GM18505 (cell line): ENCODE results near the gene STPG2.
"Not testable (repeated sequence)": the region's sequence is repeated elsewhere in the genome, so short reads cannot be mapped to it uniquely, and the experiment has no call there.

Experiments
- ATAC-seq: cut with Tn5 transposase; IDR thresholded peaks from one replicate; pipeline ENCODE4 v1.9.1; 2021; ENCODE audit not compliant: unreplicated experiment
- POLR2A ChIP-seq: IDR thresholded peaks from 4 replicates; pipeline ENCODE4 v1.6.1; 2011; ENCODE audit warnings: borderline replicate concordance; ENCODE audit not compliant: insufficient read depth, insufficient read length; ENCODE audit errors: extremely low read depth

Gene STPG2

DNA sequence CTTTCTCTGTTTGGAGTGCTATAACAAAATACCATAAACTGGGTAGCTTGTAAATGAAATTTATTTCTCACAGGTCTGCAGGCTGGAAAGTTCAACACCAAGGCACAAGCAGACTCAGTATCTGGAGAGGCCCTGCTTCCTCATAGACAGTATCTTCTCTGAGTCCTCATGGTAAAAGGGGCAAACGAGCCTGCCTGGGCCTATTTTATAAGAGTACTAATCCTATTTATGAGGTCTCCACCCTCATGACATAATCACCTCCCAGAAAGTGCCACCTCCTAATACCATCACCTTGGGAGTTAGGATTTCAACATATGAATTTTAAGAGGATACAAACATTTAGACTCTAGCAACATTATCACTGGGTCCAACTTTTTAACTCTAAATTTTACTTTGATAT, 200.3 kb downstream of the STPG2 start:
- no peak for ATAC-seq
- TF ChIP-seq POLR2A: no peak

DNA sequence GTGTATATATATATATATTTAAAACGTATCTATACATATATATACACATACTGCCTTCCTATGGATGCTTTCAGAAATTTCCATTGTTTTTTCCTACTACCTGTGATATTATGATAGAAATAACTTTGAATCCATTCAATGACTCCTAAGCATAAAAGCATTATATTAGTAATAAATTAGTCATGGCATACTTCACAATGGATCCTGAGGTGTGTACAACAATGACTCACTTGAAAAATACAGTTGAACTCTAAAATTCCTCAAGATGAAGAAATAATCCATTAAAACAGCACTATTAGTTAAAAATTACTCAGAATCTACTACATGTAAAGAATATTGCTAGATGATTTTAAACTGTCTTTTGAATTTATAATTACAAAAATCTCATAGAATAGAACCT, 201.1 kb downstream of the STPG2 start:
- ATAC-seq: no peak
- no peak for TF ChIP-seq POLR2A

DNA sequence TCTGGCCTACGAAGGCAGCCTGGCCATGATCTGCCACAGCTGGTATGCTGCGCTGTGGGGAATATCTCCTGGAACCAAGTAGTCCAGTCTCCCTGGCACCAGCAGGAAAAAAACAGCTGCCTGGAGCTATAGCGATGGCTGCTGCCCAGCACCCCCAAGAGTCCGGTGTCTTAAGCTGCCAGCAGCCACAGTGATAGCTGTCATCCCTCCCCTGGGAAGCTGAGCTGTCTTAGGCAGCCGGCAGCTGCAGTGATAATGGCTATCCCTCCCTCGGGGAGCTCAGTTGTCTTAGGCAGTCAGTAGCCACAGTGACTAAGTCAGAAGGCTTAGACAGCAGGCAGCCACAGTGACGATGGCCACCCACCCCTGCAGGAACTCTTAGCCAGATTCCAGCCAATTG, 205.1 kb downstream of the STPG2 start:
- no peak for ATAC-seq
- TF ChIP-seq POLR2A: no peak

DNA sequence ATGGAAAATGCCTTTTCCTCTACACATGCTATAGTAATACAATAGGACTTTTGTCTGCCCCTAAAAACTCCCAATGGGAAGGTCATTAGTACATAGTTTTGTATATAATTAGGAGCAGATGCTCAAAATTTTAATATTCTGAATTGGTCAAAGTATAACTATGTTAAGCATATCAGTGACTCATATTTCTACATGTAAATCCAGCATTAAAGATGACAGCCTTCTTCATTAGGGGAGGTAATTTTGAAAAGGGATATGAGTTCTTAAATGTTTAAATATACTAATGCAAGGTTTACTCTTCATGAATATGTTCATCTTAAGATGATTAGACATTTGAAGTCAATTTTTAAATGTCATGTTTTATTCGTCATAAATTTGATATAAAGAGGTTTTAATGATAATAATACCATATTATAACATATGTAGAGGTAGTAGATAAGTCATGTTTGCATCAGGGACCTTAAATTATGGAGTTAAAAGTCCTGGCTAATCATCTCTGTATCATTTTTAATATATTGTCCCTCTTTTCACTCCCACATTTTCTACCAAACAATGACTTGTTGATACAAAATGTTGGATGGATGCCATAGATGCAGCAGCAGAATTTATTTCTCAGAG, 218.8 kb downstream of the STPG2 start:
- ATAC-seq: no peak
- TF ChIP-seq POLR2A: no peak

- ATAC-seq: no peak
- TF ChIP-seq POLR2A: no peak
Observed at GRCh38 chr4:97923096-97923495, 220.2 kb downstream of the STPG2 start.

DNA sequence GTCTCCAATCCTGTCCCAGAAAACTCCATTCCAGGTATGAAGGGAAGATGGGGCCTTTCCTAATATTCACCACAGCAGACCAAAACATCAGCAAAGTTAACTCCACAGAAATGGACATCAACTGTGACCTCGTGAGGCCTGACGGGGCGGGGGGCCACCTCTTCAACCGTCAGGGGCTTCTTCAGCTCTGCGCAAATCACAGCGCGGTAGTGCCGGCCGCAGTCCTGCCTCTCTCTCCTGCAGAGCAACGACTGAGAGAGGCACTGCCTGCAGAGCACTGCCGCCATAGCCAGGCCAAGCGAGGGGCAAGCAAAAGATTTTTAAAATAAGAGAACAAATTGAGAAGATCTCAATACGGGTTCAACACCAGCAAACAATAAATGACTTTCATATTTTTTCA, 226.2 kb downstream of the STPG2 start:
- no peak for TF ChIP-seq POLR2A
- no peak for ATAC-seq

- ATAC-seq: no peak
Observed at GRCh38 chr4:97912156-97912555, 231.1 kb downstream of the STPG2 start.

DNA sequence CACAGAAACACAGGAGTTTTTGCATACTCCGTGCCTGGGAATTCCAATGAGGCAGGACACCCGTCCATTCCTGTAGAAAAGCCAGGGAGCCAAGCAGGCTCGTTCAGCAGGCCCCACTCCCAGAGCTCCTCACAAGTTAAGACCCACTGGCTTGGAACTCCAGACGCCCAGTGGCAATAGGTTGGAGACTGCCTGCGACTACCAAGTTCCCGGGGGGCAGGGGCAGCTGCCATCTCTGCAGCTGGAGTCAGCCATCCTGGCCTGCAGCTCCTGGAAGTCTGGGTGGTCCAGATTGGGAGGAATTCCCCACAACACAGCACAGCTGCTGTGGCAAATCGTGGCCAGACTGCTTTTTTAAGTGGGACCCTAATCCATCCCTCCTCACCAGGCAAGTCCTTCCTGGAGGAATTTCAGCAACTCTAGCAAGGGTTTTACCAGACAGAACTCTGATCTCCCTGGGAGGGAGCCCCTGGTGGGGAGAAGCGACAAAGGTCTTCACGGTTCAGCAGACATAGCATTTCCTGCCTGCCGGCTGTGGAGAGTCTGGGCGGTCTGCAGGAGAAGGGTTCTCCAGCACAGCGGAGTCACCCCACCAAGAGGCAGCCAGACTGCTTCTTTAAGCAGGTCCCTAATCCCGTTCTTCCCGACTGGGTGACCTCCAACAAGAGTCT, 231.9 kb downstream of the STPG2 start:
- TF ChIP-seq POLR2A: no peak
- no peak for ATAC-seq

More at GRCh38 chr4:97912156-97912555, 231.1 kb downstream of the STPG2 start:
- TF ChIP-seq POLR2A: no peak

DNA sequence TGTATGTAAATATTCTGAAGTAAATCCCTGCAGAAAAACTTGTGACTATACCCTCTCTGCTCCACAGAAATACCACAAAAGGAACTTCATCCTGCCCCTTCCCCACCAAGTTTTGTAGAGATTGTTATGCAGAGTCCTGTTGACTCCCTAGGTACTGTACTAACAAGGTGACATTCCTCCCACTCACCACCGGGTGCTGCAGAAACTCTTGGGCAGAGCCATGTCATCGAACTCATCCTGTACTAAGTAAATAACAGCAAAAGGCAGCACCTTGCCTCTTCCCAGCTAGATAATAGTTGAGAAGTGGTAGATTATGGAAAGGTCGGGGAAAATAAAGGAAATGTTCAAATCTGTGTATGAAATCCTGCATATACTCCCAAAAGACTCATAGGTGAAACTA, 233.3 kb downstream of the STPG2 start:
- no peak for ATAC-seq
- no peak for TF ChIP-seq POLR2A

DNA sequence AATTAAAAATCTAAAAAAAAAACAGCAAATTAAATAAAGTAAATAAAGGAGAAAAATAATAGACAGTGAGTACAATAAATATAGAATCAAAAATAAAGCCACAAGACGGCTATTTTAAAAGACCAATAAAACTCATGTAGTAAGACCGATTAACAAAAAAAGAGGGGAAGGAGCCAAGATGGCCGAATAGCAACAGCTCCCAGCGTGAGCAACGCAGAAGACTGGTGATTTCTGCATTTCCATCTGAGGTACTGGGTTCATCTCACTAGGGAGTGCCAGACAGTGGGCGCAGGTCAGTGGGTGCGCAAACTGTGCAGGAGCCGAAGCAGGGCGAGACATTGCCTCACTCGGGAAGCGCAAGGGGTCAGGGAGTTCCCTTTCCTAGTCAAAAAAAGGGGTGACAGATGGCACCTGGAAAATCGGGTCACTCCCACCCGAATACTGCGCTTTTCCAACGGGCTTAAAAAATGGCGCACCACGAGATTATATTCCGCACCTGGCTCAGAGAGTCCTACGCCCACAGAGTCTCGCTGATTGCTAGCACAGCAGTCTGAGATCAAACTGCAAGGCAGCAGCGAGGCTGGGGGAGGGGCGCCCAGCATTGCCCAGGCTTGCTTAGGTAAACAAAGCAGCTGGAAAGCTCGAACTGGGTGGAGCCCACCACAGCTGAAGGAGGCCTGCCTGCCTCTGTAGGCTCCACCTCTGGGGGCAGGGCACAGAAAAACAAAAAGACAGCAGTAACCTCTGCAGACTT, 239.7 kb downstream of the STPG2 start:
- not testable (repeated sequence) for ATAC-seq

- no peak for ATAC-seq
- no peak for TF ChIP-seq POLR2A
Observed at GRCh38 chr4:97900229-97900628, 243.0 kb downstream of the STPG2 start.

GRCh38 chr4:97892592-97893266, 250.5 kb downstream of the STPG2 start:
- no peak for ATAC-seq
- TF ChIP-seq POLR2A: no peak

DNA sequence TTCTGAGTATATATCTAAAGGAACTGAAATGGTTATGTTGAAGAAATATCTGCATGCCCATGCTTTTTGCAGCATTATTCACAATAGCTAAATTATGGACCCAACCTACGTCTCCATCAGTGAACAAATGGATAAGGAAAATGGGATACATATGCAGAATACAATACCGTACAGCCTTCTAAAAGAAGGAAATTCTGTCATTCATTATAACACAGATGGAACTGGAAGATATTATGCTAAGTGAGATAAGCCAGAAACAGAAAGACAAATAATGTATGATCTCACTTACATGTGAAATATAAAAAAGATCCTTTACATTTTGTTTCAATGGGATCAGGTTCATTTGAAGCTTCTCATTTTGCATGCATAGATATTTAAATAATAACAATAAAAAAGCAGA, 263.3 kb downstream of the STPG2 start:
- TF ChIP-seq POLR2A: no peak
- no peak for ATAC-seq
